ENCODE data around the gene F10.

DNA sequence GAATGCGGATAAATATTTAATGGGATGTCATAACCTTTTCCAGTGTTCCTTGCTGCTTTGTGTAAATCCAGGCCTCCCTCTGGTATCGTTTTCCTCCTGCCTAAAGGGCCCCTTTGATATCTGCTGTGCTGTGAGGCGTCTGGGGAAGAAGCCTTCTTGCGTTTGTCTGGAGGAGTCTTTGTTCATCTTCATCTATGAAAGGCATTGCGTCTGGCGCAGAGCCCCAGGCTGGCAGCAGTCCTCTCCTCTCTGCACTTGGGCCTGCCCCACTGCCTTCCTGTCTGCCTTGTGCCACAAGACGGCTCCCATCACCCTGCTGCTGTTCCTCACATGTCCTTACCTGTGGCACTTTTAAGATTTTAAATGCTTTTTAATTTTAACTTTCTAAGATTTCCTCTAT, 45.6 kb downstream of the F10 start:
- TF ChIP-seq EP300 (IDR thresholded peaks at IDR 0.05): no peak
- TF ChIP-seq, protein P1, sequence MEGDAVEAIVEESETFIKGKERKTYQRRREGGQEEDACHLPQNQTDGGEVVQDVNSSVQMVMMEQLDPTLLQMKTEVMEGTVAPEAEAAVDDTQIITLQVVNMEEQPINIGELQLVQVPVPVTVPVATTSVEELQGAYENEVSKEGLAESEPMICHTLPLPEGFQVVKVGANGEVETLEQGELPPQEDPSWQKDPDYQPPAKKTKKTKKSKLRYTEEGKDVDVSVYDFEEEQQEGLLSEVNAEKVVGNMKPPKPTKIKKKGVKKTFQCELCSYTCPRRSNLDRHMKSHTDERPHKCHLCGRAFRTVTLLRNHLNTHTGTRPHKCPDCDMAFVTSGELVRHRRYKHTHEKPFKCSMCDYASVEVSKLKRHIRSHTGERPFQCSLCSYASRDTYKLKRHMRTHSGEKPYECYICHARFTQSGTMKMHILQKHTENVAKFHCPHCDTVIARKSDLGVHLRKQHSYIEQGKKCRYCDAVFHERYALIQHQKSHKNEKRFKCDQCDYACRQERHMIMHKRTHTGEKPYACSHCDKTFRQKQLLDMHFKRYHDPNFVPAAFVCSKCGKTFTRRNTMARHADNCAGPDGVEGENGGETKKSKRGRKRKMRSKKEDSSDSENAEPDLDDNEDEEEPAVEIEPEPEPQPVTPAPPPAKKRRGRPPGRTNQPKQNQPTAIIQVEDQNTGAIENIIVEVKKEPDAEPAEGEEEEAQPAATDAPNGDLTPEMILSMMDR (IDR thresholded peaks at IDR 0.05): no peak
- TF ChIP-seq POLR2A (IDR thresholded peaks at IDR 0.05): no peak
- TF ChIP-seq POLR2AphosphoS5 (IDR thresholded peaks at IDR 0.05): no peak
